NCI-H345 (cell line): ENCODE data around the gene CLNS1A.
"Not testable (repeated sequence)": the region's sequence is repeated elsewhere in the genome, so short reads cannot be mapped to it uniquely, and the experiment has no call there.

Source experiments
- DNase-seq: peaks from one replicate; lab custom pipeline; 2025; lab: John Stamatoyannopoulos, UW

The CLNS1A gene

DNA sequence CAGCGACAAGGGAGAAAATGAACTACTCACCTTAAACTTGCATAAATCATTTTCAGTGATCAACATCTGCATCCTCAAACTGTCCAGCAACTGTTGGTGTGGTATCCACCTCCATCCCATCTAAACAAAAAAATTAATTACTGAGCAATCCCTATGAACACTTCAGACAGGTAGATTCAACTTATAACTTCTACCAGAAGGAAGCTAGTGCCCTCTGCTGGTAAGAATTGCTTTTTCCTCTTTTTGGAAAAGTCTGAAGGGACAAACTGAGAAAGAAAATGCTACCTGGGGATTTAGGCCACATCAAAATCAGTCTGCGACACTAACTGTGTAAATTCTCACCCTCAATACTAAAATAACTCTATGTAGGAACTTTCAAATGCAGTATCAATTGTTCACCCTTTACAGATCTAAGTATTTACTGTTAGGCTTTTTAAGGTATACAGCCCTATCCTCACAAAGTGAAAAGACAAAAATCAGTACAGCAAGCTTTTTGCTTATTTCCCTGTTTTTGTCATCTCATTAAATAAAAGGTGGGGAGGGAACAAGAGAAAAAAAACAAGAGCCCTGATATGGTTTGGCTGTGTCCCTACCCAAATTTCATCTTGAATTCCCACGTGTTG, 17.9 kb downstream of the CLNS1A start:
- DNase-seq: peak; percentile 56

DNA sequence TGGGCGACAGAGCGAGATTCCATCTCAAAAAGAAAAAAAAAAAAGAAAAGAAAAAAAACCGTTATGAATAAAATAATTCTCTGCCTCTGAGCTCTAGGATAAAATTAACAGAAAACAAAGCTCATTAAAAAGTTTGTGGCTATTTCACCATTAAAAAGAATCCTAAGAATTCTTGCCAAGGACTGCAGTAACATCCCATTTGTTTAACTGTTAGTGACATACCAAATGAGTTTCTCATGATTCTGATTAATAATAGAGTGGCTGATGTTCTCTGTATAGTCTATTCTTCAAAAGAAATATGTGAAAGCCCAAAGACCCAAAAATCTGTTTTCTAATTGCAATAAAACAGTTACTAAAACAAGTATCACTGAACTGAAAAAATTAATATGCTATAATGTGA, 19.7 kb downstream of the CLNS1A start:
- no peak for DNase-seq

DNA sequence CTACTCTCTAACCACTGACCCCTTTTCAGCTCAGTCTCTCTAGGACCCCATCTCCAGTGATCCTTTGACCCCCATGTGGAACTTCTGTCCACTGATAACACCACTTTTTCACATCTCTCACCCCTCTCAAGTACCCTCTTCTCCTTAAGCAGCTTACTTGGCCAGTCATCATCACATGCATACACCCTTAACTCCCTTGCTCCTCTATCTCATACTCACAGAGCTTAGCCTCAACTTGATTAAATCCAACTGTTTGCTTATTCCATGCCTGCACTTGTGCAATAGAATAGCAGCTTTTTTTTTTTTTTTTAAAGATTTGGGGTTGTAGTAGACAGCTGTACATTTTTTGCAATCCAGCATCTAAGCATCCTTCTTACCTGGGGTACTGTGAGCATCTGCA, 25.7 kb downstream of the CLNS1A start:
- DNase-seq: no peak

DNA sequence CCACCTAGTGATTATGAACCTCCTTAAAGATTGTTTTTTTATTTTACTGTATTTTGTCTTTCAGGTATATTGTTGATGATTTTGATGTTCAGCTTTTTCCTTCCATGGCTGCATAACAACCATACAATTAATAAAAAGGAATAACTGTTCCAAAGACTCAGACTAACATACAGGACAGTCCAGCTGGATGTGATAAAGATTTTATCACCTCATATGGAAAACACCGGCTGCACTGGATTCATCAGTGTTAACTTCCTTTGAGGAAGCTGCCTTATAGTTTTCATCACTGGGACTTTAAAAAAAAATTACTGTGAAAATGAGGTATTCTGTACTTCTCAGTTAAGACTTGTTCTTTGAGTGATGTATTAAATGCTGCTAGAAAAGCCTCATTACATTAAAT, 28.4 kb downstream of the CLNS1A start:
- no peak for DNase-seq

DNA sequence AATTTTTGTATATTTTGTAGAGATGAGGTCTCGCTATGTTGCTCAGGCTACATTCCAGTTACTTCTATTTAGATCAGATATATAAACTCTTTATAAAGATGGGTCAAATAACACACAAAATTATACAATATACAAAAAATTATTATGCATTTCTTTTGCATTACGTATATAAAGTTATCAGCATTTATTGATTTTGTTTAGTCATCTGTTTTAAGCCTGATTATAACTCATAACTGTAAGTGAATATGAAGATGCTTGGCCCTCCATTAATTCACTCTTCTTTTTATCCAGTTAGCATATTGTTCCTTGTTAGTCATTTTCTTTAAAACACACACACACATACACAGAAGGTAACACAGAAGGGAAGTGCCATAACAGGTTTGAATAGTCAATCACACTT, 33.3 kb downstream of the CLNS1A start:
- no peak for DNase-seq

DNA sequence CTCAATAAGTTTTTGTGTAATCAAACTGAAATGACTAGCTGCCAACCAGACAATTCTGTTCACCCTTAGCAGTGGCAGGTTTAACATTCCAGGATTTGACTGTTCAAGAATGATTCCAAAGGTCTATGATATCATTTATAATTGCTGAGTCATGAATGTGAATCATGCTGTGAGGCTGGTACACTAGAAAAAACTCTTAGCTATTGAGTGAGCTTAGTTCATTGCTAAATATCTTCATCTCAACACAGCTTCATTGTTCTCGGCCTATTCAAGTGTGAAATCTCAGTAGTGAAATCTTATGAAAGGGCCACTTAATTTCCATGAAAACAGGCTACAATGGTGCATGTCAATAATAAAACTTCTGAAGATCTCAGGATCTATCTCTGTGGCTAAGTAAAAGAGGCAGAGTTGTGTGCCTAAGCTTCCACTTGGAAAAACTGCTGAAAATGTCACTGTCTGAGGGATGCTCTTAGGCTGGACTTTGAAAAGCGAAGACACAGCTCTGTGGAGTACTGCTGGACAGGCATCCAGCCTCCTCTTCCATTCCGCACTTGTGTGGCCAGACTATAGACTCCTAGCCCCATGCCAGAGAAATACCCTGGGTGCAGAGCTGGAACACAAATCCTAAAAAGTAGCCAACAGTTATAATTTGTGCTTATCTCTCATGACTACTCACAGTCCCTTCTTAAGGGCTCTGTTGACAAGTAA, 35.1 kb downstream of the CLNS1A start:
- DNase-seq: no peak

DNA sequence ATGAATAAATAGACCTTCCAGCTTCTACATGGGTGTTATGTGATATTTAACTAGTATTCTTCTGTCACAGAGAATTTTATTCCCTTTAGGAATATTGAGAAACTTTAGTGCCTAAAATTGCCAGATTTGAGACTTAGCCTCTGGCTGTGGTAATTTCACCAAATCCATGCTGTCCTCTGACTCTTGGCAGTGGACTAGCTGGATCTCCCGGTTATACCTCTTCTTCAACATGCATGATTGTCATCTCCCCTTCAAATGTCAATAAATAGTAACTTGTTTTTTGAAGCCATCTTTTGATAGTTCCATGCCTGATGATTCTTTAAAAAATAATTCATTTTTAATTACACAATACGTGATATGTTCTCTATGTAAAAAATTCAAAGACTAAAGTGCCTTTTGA, 39.4 kb downstream of the CLNS1A start:
- no peak for DNase-seq

DNA sequence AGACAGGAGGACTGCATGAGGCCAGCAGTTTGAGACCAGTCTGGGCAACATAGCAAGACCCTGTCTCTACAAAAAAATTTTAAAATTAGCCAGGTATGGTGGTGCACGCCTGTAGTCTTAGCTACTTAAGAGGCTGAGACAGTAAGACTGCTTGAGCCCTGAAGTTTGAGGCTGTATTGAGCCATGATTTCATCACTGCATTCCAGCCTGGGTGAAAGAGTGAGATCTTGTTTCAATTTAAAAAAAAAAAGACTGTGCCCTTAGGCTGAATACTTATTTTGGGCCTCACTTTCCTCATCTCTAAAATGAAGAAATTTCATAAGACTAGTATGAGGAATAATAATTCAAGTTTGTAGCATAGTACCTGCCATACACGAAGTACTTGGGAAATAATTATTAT, 41.0 kb downstream of the CLNS1A start:
- DNase-seq: no peak

DNA sequence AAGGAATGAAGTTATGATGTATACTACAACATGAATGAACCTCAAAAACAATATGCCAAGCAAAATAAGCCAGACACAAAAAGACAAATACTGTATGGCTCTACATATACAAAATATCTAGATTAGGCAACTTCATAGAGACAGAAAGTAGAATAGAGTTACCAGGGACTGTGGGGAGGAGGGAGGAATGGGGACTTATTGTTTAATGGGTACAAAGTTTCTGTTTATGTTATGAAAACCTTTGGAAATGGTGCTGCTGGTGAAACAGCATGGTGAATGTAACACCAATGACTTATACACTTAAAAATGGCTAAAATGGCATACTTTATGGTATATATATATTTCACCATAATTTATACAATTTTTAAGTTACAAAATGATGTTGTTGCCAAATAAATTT, 43.7 kb downstream of the CLNS1A start:
- no peak for DNase-seq

DNA sequence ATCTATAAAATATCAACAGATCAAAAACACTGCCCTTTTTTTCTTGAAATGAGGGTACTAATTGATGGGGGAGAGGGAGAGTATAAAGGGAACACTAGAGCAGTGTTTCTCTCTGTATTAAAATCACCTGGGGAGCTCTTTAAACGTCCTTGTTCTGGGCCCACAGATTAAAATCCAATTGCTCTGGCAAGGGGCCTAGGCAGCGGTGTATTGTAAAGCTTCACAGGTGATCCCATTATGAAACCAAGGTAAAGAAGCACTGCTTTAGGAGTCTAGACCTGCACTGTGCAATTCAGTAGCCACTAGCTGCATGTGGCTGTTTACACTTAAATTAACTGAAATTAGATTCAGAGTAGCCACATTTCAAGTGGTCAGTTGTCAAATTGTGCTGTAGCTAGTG, 44.9 kb downstream of the CLNS1A start:
- peak; percentile 74 for DNase-seq

DNA sequence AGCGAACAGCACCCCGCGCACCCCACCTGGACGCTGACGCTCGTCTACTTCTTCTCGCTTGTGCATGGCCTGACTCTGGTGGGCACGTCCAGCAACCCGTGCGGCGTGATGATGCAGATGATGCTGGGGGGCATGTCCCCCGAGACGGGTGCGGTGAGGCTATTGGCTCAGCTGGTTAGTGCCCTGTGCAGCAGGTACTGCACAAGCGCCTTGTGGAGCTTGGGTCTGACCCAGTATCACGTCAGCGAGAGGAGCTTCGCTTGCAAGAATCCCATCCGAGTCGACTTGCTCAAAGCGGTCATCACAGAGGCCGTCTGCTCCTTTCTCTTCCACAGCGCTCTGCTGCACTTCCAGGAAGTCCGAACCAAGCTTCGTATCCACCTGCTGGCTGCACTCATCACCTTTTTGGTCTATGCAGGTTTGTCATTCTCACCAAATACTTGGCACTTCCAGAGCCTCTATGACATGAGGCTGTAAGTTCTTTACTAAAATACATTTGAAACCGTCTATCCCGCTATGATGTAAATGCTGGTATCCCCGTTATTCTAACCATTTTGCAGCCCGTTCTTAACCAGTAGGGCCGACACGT, 47.3 kb downstream of the CLNS1A start:
- peak; percentile 72 for DNase-seq

DNA sequence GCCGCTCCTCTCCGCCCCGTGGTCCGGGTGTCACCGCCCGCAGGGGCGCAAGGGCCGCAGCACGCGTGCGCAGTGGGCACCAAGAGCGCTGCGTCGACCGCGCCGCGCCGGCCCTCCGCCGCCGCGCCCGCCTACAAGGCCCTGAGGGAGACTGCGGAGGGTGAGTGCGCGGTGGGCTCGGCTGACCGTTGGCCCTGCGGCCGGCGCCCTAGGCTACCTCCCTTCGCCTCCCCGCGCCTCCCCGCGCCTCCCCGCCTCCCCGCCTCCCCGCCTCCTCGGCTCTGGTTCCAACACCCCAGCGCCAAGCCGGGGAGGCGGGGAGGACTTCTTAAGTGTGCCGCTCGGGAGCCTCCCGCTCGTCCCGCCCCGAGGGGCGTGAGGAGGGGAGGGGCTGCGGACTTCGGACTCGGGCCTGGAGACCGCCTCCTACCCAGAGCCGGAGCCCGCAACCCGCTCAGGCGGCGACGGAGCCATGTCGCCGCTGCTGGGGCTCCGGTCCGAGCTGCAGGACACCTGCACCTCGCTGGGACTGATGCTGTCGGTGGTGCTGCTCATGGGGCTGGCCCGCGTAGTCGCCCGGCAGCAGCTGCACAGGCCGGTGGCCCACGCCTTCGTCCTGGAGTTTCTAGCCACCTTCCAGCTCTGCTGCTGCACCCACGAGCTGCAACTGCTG, 47.9 kb downstream of the CLNS1A start, which contains the start of gene AQP11:
Gene AQP11, plus strand, starts transcription at position 433 of the 673 bp plus-strand sequence. Its CDS starts 40 bp downstream, at position 473.
- DNase-seq: peak; percentile 89

DNA sequence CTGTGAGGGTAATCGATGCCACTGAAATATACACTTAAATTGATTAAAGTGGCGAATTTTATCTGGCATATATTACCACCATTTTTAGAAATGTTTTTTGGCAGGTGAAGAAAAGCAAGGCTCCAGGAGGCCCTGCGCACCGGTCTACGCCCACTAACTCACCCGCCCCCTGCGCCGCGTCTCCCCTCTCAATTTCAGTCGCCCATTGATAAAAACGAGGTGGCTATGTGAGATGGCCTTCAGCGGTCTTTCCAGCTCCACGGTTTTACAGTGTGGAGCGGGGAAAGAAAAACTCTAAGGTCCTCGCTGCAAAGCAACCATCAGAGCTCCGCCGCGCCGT, 48.4 kb downstream of the CLNS1A start:
- no peak for DNase-seq

DNA sequence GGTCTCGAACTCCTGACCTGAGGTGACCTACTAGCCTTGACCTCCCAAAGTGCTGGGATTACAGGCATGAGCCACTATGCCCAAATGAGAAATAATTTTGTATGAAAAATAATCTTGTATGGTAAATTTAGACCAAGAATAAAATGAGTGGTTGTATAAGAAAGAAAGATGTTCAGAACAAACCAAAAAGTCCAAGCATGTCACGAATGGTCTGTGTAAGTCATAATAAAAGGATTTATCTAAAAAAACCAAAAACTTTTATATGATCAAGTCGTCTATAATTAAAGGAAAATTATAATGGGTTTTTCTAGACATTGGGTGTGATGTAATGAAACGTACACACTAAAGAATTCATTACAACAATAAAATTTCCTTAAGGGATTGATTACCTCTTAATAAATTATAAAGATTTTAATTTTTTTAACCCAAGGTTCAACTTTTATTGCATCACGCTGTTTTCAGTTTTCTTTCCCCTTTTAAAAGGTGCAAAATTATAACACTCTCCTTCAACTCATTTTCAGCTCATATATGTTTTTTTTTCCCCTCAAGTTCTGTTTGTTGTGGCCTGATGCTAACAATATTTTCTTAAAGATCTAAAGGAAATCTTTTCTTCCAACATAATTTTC, 56.8 kb downstream of the CLNS1A start:
- DNase-seq: peak; percentile 15

DNA sequence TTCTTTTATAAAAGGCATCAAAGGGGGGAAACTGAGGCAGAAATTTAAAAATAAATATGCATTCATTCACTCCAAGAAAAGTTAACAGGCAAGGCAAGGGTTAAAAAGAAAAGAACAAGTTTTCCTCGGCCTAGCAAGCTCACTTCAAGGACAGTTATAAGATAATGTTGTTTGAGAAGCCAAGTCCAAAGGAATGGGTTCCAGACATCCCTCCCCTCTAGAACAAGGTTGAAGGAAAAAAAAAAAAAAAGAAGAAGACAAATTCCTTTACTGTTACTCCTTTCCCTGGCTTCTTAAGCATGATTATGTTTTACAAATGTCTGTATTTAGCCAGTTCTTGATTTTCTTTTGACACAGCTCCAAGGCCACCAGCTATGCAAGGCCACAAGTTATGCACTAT, 62.2 kb downstream of the CLNS1A start:
- DNase-seq: not testable (repeated sequence)

DNA sequence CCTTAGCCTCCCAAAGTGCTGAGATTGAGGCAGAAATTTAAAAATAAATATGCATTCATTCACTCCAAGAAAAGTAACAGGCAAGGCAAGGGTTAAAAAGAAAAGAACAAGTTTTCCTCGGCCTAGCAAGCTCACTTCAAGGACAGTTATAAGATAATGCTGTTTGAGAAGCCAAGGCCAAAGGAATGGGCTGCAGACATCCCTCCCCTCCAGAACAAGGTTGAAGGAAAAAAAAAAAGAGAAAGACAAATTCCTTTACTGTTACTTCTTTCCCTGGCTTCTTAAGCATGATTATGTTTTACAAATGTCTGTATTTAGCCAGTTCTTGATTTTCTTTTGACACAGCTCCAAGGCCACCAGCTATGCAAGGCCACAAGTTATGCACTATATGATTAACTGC, 66.7 kb downstream of the CLNS1A start:
- DNase-seq: not testable (repeated sequence)

DNA sequence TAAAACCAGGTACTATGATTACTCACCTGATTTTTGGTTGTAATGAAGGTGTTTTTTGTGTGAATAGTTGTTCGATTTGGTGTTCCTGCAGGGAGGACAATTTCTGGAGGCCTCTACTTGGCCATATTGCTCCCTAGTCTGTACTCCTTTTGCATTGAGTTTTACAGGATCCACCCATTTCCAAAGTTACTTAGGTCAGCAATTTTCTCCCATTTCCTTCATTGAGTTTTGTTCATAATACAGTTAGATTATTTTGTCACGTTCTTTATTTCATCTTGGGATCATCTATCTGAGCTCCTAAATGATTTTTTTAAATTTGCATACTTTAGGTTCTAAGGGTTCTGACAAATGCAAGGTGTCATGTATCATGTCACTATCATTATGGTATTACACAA, 67.9 kb downstream of the CLNS1A start:
- DNase-seq: no peak

DNA sequence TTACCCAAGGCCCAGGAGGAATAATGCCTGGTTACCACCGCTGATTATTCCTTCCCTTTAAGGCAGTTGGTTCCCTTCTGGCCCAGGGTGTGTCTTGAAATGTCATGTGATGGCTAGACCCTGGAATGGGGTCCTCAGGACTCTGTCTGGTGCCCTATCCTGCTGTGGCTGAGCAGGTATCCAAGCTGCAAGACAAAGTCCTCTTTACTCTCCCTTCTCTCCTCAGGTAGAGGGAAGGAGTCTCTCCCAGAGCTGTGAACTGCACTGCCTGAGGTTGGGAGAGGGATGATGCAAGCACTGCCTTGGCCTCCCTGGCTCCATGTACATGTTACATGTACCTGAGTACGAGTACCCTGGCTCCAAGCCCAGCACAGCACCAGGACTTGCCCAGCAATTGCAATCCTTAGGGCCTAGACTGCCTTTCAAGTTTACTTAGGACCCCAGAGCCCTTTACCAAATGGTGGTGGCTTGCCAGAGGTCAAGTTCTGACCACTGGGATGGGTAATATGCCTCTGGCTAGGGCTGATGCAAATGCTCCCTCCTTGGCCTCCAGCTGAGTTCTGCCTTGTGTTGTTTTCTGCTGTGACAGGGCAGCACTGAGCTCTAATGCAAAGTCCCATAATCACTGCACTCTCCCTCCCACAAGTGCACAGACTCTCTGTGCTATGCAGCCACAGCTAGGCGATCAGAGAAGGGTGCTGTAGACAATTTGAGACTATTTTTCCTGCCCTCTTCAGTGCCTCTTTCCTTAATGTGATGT, 68.5 kb downstream of the CLNS1A start:
- DNase-seq: no peak

DNA sequence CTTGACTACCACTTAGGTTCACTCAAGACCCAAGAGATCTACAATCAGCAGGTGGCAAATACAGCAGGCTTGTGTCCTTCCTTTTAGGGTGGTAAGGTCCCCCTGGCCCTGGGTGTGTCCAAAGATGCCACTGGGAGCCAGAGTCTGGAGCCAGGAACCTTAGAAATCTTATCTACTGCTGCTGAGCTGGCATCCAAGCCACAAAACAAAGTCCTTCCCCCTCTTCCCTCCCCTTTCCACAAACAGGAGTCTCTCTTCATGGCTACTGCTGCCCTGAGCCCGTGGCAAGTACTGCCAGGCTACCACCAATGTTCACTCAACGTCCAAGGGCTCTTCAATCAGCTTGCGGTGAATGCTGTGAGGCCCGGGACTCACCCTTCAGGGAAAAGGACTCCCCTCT, 69.3 kb downstream of the CLNS1A start:
- no peak for DNase-seq
